Measurements from ENCODE around the gene BABAM2.

DNA sequence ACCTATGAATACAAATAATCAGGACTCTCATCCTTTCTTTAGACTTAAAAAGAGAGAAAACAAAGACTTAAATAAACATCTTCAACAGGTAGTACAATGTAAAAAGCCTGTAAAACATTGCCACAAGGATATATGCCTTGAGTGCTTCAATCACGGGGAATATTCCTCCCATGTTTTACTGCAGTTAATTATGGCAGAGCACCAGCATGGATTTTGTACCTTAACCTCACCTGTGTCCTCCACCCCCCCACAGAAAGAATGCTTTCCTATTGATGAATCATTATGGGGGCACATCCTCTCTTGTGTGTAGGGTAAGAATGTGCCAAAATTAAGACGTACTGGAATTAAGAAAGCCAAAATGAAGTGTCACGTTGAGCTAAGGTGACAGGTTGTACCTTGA is 312.2 kb downstream of the BABAM2 start:
- TF ChIP-seq POLR2A (IDR thresholded peaks at IDR 0.05): no peak
- TF ChIP-seq, protein P1, sequence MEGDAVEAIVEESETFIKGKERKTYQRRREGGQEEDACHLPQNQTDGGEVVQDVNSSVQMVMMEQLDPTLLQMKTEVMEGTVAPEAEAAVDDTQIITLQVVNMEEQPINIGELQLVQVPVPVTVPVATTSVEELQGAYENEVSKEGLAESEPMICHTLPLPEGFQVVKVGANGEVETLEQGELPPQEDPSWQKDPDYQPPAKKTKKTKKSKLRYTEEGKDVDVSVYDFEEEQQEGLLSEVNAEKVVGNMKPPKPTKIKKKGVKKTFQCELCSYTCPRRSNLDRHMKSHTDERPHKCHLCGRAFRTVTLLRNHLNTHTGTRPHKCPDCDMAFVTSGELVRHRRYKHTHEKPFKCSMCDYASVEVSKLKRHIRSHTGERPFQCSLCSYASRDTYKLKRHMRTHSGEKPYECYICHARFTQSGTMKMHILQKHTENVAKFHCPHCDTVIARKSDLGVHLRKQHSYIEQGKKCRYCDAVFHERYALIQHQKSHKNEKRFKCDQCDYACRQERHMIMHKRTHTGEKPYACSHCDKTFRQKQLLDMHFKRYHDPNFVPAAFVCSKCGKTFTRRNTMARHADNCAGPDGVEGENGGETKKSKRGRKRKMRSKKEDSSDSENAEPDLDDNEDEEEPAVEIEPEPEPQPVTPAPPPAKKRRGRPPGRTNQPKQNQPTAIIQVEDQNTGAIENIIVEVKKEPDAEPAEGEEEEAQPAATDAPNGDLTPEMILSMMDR (IDR thresholded peaks at IDR 0.05): no peak

Data from thyroid gland (tissue), 4 donors.